ENCODE measurements around the gene AGRP.

GRCh38 chr16:67461600-67462278, 21.6 kb downstream of the AGRP start:
- TF ChIP-seq CTCF (IDR thresholded peaks at IDR 0.05) (no peak), POLR2A (IDR thresholded peaks at IDR 0.05) (no peak)

Measured in vagina (tissue), 2 donors.